SU-DHL-6 (cell line): ENCODE results near the gene MAP2.

Source experiments
- H2AFZ ChIP-seq: fragments of 200-600 bp; sonication (generic); 2 replicates; pipeline ENCODE4 v1.6.1; 2014; ENCODE audit warnings: low read depth, mild to moderate bottlenecking, moderate library complexity, mixed read lengths, antibody characterized with exemption, low read length; ENCODE audit not compliant: severe bottlenecking
- H3F3A ChIP-seq: fragments of 200-600 bp; shearing (Covaris generic); 2 replicates; pipeline ENCODE4 v1.6.0; 2016; ENCODE audit warnings: antibody characterized with exemption, mild to moderate bottlenecking; ENCODE audit not compliant: insufficient read depth
- H3K27ac ChIP-seq: fragments of 200-600 bp; sonication (generic); 2 replicates; pipeline ENCODE4 v1.5.1; 2016; ENCODE audit warnings: low read depth, mild to moderate bottlenecking, low read length, moderate library complexity, mixed read lengths
- H3K27me3 ChIP-seq: fragments of 200-600 bp; sonication (generic), shearing (Covaris generic); 2 replicates; pipeline ENCODE4 v1.6.0; 2014; ENCODE audit warnings: mild to moderate bottlenecking, low read length
- H3K36me3 ChIP-seq: fragments of 200-600 bp; sonication (generic); 2 replicates; pipeline ENCODE4 v1.6.1; 2014; ENCODE audit warnings: mild to moderate bottlenecking, low read length, mixed read lengths
- H3K4me2 ChIP-seq: fragments of 300-600, 200-600 bp; shearing (Covaris generic), sonication (generic); 2 replicates; pipeline ENCODE4 v1.6.0; 2014; ENCODE audit warnings: low read length, low read depth, mild to moderate bottlenecking; ENCODE audit not compliant: poor library complexity, severe bottlenecking
- H3K4me3 ChIP-seq: fragments of 200-600 bp; sonication (generic); 2 replicates; pipeline ENCODE4 v1.5.1; 2014; ENCODE audit warnings: antibody characterized with exemption, low read length, mild to moderate bottlenecking, mixed read lengths; ENCODE audit not compliant: insufficient read depth, poor library complexity, severe bottlenecking
- H3K79me2 ChIP-seq: fragments of 200-600 bp; sonication (generic); 2 replicates; pipeline ENCODE4 v1.6.1; 2014; ENCODE audit warnings: mild to moderate bottlenecking, low read length, moderate library complexity; ENCODE audit not compliant: insufficient read depth
- H3K9ac ChIP-seq: fragments of 200-600 bp; sonication (generic); 2 replicates; pipeline ENCODE4 v1.7.0; 2014; ENCODE audit warnings: mild to moderate bottlenecking, low read length
- H3K9me2 ChIP-seq: fragments of 200-600 bp; sonication (generic); replicated peaks from 2 replicates; pipeline ENCODE4 v1.6.1; 2014; ENCODE audit warnings: low read length; ENCODE audit not compliant: insufficient read depth
- H3K9me3 ChIP-seq: fragments of 200-600 bp; sonication (generic); 2 replicates; pipeline ENCODE4 v1.6.1; 2014; ENCODE audit warnings: low read length, mixed read lengths; ENCODE audit not compliant: insufficient read depth
- H4K20me1 ChIP-seq: fragments of 200-600 bp; sonication (generic); 2 replicates; pipeline ENCODE4 v1.6.1; 2014; ENCODE audit warnings: low read depth, mild to moderate bottlenecking, antibody characterized with exemption, low read length, moderate library complexity, mixed read lengths
- CTCF ChIP-seq: fragments of 200-600 bp; sonication (generic); IDR thresholded peaks from one replicate; pipeline ENCODE4 v1.5.1; 2017; ENCODE audit warnings: antibody characterized with exemption, mild to moderate bottlenecking, low read length, moderate library complexity; ENCODE audit not compliant: insufficient read depth, poor library complexity, severe bottlenecking
- EZH2phosphoT487 ChIP-seq: fragments of 200-600 bp; sonication (generic), shearing (Covaris generic); conservative IDR thresholded peaks from 2 replicates; pipeline ENCODE4 v1.6.1; 2018; ENCODE audit warnings: mild to moderate bottlenecking, antibody characterized with exemption, low read length, moderate library complexity, mixed read lengths

The MAP2 gene

GRCh38 chr2:209578394-209579001 is 154.7 kb downstream of the MAP2 start:
- H3K27ac ChIP-seq = no peak overlapping the region
- H3K79me2 ChIP-seq = no peaks in the 10 kb centered on the region
- TF ChIP-seq CTCF (no peak), EZH2phosphoT487 (no peak)
- no peaks in the 10 kb centered on the region for H3K9me3 ChIP-seq
- no peaks in the 10 kb centered on the region for H4K20me1 ChIP-seq
- H3K4me3 ChIP-seq = no peak overlapping the region
- no peak overlapping the region for H2AFZ ChIP-seq
- no peak overlapping the region for H3K9ac ChIP-seq
- no peaks in the 10 kb centered on the region for H3K9me2 ChIP-seq
- H3K27me3 ChIP-seq = no peaks in the 10 kb centered on the region
- H3K36me3 ChIP-seq = no peaks in the 10 kb centered on the region
- no peaks in the 10 kb centered on the region for H3F3A ChIP-seq
- no peak overlapping the region for H3K4me2 ChIP-seq

GRCh38 chr2:209579230-209579749 is 155.4 kb downstream of the MAP2 start:
- H3K9me2 ChIP-seq = no peaks in the 10 kb centered on the region
- H3K9ac ChIP-seq = no peak overlapping the region
- H3K27ac ChIP-seq = no peak overlapping the region
- no peaks in the 10 kb centered on the region for H3K79me2 ChIP-seq
- no peaks in the 10 kb centered on the region for H3K27me3 ChIP-seq
- H4K20me1 ChIP-seq = no peaks in the 10 kb centered on the region
- H3K36me3 ChIP-seq = no peaks in the 10 kb centered on the region
- no peak overlapping the region for H3K4me2 ChIP-seq
- H3K4me3 ChIP-seq = no peak overlapping the region
- no peaks in the 10 kb centered on the region for H3K9me3 ChIP-seq
- no peaks in the 10 kb centered on the region for H3F3A ChIP-seq
- H2AFZ ChIP-seq = no peak overlapping the region
- TF ChIP-seq CTCF = no peak
- TF ChIP-seq EZH2phosphoT487 = no peak

GRCh38 chr2:209581040-209581439 is 157.2 kb downstream of the MAP2 start:
- no peaks in the 10 kb centered on the region for H3K36me3 ChIP-seq
- H3K9ac ChIP-seq = no peak overlapping the region
- H3F3A ChIP-seq = no peaks in the 10 kb centered on the region
- H3K4me3 ChIP-seq = no peak overlapping the region
- H3K79me2 ChIP-seq = no peaks in the 10 kb centered on the region
- TF ChIP-seq CTCF = no peak
- TF ChIP-seq EZH2phosphoT487 = no peak
- no peaks in the 10 kb centered on the region for H3K27me3 ChIP-seq
- H3K4me2 ChIP-seq = no peak overlapping the region
- H3K27ac ChIP-seq = no peak overlapping the region
- H2AFZ ChIP-seq = no peak overlapping the region
- no peaks in the 10 kb centered on the region for H3K9me2 ChIP-seq
- H4K20me1 ChIP-seq = no peaks in the 10 kb centered on the region
- no peaks in the 10 kb centered on the region for H3K9me3 ChIP-seq
